Fibroblast of skin of scalp (primary cell): ENCODE results near the gene CACNG7.
A peak's percentile ranks its signal among the peaks of the same experiment; 100 is the strongest.

Experiments
- DNase-seq: peaks from one replicate; pipeline ENCODE4 v3.0.0-alpha.2; 2013

CACNG7 gene

DNA sequence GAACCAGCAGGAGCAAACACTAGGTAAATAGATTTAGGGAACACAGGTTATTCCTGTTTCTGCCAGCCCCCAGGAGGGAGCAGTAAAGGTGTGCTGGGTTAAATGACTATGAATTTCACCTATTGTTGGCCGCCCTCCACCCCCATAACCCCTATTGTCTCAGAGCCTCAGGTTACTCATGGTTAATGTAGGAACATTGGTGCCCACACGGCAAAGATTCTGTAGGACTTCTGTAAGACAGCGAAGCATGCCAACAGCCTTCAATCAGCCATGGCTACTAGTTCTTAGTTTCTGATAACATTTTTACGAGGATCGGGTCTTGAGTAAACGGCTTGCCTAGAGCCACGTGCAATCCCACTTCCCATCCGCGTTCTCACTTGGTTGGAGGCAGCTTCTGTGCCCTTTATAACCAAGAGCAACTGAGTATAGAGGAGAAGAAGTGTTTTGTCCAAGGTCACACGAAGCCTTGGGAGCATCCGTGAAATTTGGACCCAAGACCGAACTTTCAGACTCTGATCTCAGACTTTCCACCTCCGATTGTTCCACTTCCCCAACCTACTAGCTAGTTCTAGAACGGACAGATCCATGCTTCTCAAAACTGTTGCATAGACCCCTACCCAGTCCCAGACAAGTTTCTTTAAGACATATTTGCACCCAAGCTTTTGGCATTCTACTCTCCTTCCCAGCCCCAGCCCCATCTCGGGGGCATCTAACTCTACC, 48.5 kb downstream of the CACNG7 start:
- DNase-seq = no peak

DNA sequence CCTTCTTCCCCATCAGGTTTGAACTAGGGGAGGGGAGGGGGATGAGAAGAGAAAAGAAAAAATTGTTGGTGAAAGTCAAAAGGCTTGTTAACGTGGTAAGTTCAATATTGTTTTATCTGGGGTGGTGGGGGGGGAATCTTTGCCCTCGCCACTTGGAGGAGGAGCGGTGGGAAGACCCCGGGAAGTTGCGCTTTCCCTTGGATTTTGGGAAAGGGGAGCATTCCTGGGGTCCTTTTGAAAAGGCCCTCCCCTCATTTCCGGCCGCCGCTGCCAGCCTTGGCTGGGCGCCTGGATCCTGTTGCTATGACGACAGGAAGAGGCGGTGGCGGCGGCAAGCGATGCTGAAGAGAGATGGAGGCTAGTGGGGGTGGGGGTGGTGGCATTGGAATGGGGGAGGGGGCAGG, 49.1 kb downstream of the CACNG7 start:
- no peak for DNase-seq

GRCh38 chr19:53958823-53959757, 50.0 kb downstream of the CACNG7 start:
- no peak for DNase-seq

DNA sequence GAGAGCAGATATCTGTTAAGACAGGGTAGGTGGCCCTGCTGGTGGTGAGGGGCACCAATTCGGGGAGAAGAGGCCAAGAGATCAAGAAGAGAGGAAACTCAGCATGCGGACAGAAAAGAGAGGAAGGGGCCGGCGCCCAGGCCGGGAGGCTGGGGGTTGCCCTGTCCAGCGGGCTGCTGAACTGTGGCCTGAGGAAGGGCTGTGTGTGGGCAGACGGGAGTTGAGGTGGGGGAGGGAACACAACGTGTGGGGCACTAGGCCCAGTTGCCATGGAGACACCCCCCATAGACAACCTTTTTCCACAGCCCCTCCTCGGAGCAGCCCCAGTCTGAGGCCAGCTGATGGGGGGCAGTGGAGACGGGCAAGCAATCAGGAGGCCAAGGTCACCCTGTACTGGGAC, 51.1 kb downstream of the CACNG7 start:
- no peak for DNase-seq

GRCh38 chr19:53960886-53961285, 51.8 kb downstream of the CACNG7 start:
- no peak for DNase-seq

GRCh38 chr19:53961523-53962356, 52.7 kb downstream of the CACNG7 start:
- DNase-seq = no peak

GRCh38 chr19:53962887-53963431, 53.9 kb downstream of the CACNG7 start, which contains the start of gene CACNG8:
CACNG8 (plus strand) TSS chr19:53962937.
- no peak for DNase-seq

DNA sequence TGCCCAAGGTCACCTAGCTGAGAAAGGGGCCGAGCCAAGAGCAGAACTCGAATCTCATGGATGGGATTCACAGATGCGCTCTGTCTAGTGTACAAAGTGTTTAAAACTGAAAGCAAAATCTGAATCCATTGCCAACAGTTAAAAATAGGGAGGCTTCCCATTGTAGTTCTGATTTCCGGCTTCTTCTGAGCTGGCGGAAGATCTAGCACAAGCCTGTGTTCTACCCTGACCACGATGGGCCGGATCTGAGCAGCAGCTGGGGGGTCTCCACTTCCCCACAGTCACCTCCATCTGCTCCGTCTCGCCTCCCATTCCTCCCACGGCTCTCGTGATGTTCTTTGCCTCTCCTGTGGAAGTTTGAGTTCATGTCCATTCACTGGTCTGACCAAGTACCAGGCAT, 56.0 kb downstream of the CACNG7 start:
- no peak for DNase-seq

DNA sequence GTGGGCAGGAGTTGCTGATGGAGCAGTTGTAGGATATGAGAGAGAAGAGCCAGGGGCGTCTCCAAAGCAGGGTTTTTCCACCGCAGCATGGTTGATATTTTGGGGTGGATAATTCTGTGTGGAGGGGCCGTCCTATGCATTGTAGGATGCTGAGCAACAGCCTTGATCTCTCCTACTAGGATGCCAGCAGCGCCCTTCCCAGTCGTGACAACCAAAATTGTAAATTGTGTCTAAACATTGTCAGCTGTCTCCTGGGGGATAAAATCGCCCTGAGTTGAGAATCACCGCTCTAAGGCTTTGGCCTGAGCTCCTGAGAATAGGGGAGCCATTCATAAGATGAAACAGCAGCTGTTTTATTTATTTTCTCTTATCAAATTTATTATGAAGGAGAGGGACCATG, 57.9 kb downstream of the CACNG7 start:
- DNase-seq = no peak

DNA sequence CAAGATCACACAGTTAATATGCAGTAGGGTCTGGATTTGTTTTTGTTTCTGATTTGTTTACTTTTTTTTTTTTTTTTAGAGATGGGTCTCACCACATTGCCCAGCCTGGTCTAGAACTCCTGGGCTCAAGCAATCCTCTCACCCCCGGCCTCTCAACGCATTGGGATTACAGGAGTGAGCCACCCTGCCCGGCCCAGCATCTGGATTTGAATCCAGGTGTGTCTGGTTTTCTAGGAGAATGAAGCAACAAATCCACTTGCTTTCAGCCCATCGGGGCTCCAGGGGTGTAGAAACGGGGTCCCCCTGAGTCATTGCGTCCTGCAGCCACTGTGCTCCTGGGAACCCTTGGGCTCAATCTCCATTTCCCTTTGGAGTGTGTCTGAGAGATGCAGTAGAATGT, 60.3 kb downstream of the CACNG7 start:
- DNase-seq = no peak

DNA sequence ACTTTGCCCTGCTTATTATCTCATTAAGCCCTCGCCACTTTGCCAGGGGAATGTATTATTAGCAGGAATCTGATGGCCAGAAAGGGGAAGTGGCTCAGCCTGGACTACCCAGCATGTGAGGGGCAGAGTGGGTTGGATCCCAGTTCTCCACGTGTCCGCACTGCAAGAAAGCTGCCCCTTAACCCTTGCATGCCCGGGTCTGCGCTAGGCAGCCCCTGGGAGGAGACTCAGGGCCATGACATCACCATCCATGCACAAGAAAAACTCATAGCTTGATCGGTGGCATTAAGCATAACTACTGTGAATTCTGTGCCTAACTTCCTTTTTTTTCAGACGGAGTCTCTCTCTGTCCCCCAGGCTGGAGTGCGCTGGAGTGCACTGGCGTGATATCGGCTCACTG, 62.6 kb downstream of the CACNG7 start:
- DNase-seq = no peak

- DNase-seq = peak; percentile 82
Measured at GRCh38 chr19:53977429-53977990, 68.4 kb downstream of the CACNG7 start.

DNA sequence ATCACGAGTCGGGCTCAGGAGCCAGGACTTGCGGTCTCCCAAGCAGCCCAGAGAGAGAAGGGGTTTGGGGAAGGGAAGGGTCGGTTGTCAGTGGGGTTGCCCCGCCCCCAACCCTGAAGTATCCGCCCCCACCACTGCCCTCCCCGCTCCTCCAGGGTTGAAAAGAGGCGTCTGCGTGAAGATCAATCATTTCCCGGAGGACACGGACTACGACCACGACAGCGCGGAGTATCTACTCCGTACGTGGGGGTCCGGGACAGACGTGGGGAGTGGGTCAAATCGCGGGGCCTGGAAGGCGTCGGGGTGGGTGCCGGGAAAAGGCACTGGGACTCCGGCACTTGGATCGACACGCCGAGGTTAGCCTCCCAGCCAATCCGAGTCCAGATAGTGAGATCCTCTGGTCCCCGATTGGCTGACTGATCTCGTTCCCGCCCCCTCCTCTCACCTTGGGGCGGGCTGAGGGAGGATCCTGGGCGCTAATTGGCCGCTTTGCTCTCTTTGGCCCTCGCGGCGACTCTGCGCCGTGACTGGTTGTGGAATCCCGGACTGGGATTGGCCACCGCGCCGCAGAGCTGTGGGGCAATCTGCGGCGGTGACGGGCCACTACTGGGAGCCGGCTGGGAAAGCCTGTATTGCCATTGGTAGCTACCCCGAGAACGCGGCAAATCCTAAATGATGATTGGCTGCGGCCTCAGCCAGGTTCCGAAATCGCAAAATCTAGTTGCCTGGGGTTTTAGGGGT, 69.1 kb downstream of the CACNG7 start:
- peak; percentile 70 for DNase-seq

DNA sequence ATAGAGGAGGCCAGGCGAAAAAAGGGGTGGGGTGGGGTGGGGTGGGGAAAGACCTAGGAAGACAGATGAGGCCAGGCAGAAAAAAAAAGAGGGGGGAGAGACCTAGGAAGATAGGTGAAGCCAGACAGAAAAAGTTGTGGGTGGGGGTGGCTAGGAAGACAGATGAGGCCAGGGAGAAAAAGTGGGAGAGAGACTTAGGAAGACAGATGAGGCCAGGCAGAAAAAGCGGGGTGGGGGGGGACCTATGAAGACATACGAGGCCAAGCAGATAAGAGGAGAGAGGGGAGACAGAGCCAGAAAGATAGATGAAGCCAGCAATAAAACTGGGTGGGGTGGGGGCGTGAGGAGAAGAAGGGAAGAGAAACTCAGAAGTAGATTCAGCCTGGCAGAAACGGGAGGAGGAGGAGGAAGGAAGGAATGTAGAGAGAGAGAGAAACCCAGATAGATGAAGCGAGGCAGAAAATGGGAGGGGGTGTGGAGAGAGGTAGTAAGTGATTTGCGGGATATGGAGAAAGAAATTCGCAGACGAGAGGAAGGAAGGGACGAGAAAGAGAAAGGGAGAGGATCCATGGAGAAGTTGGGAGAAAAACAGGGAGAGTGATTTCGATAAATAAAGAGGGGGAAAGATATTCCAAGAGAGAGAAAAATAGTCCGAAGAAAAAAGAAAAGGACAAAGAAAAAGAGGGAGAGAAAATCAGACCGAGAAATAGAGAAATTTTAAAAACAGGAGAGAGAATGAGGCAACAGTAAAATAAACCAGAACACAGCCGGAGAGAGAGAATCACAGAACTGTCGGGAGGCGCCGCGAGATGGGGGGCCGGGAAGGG, 70.1 kb downstream of the CACNG7 start:
- DNase-seq = no peak

GRCh38 chr19:53980539-53981375, 71.7 kb downstream of the CACNG7 start:
- DNase-seq = no peak

DNA sequence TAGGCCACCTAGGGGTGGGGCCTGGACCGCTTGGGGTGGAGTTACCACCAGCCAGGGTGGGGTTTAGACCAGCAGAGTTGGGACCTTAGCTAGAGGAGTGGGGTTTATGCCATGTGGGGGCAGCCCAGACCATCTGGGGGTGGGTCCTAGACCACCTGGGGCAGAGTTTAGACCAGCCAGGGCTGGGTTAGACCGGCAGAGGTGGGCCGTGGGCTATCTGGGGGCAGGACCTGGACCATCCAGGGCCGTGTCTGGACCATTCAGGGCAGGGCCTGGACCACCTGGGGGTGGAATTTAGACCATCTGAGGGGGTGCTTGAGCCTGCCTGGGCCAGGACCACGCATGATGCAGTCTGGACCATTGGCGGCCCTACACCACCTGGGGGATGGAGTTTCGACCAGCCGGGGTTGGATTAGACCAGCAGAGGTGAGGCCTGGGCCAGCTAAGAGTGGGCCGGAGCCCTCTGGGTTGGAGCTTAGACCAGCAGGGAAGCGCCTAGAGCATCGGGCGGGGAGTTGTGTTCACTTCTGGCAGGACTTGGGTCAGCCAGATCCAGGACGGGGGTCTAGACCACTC, 72.4 kb downstream of the CACNG7 start:
- no peak for DNase-seq

- DNase-seq = no peak
Measured at GRCh38 chr19:53982001-53982451, 72.9 kb downstream of the CACNG7 start.

- peak; percentile 6 for DNase-seq
Measured at GRCh38 chr19:53982611-53983010, 73.5 kb downstream of the CACNG7 start.
